Measurements from ENCODE around the gene NOTCH1. TPM values are rescaled to one million over a fixed set of nuclear protein-coding genes. Genes with fewer than 3 reads are reported as not detected.
A peak's percentile ranks its signal among the peaks of the same experiment; 100 is the strongest.

NOTCH1 gene
- total RNA-seq, 4 donors from 2014 or later: 71.0 to 160 (median 114) TPM

DNA sequence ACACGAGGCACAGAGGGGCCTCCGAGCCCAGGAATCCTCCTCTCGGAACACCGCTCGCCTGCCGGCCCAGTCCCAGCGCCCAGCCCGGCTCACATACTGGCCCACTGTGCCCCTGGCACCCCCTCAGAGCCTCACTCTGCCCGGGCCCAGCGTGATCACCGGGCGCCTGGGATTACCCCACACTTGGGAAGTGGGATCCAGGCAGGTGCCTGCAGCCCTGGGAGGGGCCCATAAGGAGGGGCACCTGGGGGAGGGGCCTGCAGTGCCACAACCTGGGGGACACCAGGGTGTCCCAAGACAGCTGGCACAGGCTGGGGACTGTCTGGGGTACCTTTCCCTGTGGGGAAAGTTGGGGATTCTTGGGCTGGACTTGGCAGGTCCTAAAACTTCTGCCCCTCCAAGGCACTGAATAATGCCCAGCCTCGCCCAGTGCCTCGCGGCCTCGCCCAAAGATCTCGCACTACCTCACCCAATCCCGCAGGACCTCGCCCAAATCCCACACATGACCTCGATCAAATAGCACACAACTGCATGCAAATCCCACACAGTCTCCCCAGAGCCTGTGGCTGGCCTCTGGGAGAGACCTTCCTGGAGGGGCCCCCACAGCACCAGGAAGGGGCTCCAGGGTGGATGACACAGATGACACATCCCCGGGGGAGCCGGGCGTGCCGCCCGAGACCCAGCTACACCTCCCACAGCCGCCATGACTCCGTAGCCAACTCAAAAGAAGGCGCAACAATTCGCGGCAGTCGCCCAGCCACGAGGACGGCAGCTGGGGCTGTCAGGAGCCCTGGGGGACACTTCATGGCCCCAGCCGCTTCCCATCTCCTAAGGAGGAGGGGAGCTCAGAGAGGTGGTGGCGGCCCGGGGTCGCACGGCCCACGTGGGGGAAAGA, 13.7 kb downstream of the NOTCH1 start:
- Histone ChIP-seq H3K27ac (peak overlapping the region; percentile 58), H3K4me3 (no peak overlapping the region), H3K27me3 (no peaks in the 10 kb centered on the region), H3K4me1 (peaks cover 92% of the 10 kb centered on the region), H3K36me3 (peaks cover 6% of the 10 kb centered on the region), H3K9me3 (no peaks in the 10 kb centered on the region)
- 68% methylated on average over 12 of the region's 39 CpGs for WGBS
- TF ChIP-seq POLR2AphosphoS5 (IDR thresholded peaks at IDR 0.05) (no peak), POLR2A (IDR thresholded peaks at IDR 0.05) (no peak), EP300 (IDR thresholded peaks at IDR 0.05) (no peak)
- TF ChIP-seq, protein P1, sequence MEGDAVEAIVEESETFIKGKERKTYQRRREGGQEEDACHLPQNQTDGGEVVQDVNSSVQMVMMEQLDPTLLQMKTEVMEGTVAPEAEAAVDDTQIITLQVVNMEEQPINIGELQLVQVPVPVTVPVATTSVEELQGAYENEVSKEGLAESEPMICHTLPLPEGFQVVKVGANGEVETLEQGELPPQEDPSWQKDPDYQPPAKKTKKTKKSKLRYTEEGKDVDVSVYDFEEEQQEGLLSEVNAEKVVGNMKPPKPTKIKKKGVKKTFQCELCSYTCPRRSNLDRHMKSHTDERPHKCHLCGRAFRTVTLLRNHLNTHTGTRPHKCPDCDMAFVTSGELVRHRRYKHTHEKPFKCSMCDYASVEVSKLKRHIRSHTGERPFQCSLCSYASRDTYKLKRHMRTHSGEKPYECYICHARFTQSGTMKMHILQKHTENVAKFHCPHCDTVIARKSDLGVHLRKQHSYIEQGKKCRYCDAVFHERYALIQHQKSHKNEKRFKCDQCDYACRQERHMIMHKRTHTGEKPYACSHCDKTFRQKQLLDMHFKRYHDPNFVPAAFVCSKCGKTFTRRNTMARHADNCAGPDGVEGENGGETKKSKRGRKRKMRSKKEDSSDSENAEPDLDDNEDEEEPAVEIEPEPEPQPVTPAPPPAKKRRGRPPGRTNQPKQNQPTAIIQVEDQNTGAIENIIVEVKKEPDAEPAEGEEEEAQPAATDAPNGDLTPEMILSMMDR (IDR thresholded peaks at IDR 0.05): no peak
- no peak for DNase-seq (ENCODE audit: low spot score in 2 of 2)

DNA sequence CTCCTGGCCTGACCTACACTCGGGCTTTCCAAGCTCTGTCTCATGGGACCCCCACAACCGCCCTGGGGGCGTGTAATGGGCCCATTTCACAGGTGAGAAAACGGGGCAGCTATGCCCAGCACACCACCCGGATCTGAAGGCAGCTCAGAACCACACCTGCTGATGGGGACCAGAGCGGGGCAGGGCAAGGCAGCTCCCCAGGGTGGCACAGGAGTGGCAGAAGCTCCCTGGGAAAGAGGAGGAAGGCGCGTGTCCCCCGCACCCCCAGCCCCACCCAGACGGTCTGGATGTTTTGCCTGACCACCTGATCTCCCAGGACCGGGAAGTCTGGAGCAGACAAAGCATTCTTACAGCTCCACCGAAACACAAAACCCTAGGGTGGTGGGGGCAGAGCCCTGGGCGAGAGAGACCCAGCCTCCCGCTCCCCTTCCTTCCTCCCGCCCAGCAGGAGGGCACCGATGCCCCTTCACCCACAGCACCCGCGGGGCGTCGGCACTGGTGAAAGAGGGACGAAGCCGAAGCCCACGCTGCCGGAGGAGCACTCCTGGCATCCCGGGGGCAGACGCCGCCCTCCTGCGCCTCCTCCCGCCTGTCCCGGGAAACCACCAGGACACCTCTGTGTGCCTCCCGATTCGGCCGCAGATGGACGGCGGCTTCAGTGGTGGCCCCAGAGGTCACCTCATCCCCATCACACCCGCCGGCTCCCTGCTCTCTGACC, 14.5 kb downstream of the NOTCH1 start:
- H3K36me3 ChIP-seq: no peaks in the 10 kb centered on the region
- peaks cover 95% of the 10 kb centered on the region for H3K4me1 ChIP-seq
- 77% methylated on average over 14 of the region's 37 CpGs for WGBS
- peak overlapping the region; percentile 58 for H3K27ac ChIP-seq
- TF ChIP-seq EP300 (IDR thresholded peaks at IDR 0.05) (no peak), POLR2AphosphoS5 (IDR thresholded peaks at IDR 0.05) (no peak), POLR2A (IDR thresholded peaks at IDR 0.05) (no peak)
- TF ChIP-seq, protein P1 (IDR thresholded peaks at IDR 0.05): no peak
- H3K9me3 ChIP-seq: no peaks in the 10 kb centered on the region
- DNase-seq (ENCODE audit: low spot score in 2 of 2): no peak
- H3K4me3 ChIP-seq: no peak overlapping the region
- no peaks in the 10 kb centered on the region for H3K27me3 ChIP-seq

DNA sequence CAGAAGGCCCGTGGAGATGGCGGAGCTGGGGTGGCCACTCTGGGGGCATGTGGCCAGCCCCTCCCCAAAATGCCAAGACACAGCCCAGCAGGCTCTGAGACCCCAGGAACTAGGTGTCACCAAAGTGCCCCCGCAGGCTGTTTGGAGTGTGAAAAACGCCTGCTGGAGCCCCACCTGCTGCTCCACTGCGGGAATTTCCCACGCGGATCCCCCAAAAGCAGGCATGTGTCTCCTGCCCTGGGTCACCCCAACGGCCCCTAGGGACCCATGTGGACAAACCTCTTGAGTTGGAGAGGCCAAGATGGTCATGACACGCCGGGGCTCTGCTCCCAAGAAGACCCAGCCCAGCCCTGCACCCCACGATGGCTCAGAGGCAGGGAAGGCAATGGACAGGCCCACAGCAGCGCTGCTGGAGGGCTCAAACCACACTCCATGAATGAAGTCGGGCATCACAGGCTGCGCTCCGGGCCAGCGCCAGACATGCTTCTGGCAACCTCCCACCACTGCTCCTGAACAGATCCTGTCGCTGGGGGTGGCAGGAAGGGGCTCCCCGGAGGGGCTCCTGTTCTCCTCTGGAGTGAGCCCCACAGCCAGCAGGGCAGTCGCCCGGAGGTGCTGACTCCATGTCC, 15.3 kb downstream of the NOTCH1 start:
- H3K27ac ChIP-seq: peak overlapping the region; percentile 6
- TF ChIP-seq POLR2A (IDR thresholded peaks at IDR 0.05) (no peak), POLR2AphosphoS5 (IDR thresholded peaks at IDR 0.05) (no peak), EP300 (IDR thresholded peaks at IDR 0.05) (no peak)
- TF ChIP-seq, protein P1 (IDR thresholded peaks at IDR 0.05): no peak
- H3K4me1 ChIP-seq: peaks cover 93% of the 10 kb centered on the region
- H3K36me3 ChIP-seq: no peaks in the 10 kb centered on the region
- no peaks in the 10 kb centered on the region for H3K9me3 ChIP-seq
- no peak overlapping the region for H3K4me3 ChIP-seq
- DNase-seq (ENCODE audit: low spot score in 2 of 2): no peak
- WGBS: 86% methylated on average over 13 of the region's 20 CpGs
- H3K27me3 ChIP-seq: no peaks in the 10 kb centered on the region

DNA sequence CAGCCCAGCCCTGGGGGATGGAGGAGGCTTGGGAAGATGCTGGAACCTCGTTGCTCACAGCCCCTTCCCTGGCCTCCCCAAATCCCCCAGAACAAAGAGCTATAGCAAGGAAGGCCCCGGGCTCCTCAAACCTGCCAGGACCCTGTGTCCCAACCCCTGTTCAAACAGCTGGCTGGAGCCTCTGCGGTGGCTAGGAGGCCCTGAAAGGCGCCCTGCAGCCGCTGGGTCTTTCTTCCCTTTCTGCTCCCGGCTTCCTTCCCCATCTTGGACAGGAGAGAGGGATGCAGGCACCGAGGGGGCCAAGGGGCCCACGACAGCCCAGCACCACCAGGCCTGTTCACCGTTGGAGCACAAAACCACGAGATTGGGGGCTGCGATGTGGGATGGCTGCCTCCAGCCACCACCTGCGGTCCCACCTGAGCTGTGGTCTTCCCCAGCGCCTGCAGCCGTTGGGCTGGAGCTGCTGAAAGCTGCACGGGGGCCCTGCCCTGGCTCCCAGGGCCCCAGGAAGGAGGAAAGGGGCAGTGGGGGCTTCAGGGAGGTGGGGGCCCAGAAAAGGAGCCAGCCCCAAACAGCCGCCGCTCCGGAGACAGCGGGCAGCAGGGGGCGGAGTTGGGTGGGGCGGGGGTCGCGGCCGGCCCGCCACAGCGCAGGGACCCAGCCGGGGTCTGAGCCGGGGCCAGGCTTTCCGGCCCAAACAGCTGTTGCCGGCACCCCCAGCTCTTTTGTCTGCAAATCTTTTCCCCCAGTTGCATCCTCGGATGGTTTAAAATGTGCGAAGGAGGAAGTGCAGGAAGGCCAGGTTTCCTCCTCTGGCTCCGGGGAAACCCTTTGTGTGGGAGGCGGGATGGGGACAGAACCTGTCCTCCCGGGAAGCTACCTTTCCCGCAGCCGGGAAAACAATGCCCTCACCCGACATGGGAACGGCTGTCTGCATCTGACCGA, 16.1 kb downstream of the NOTCH1 start:
- 66% methylated on average over 9 of the region's 40 CpGs for WGBS
- H3K4me3 ChIP-seq: no peak overlapping the region
- TF ChIP-seq, protein P1 (IDR thresholded peaks at IDR 0.05): no peak
- TF ChIP-seq EP300 (IDR thresholded peaks at IDR 0.05) (no peak), POLR2A (IDR thresholded peaks at IDR 0.05) (no peak), POLR2AphosphoS5 (IDR thresholded peaks at IDR 0.05) (no peak)
- peak overlapping the region; percentile 6 for H3K27ac ChIP-seq
- no peak for DNase-seq (ENCODE audit: low spot score in 2 of 2)
- no peaks in the 10 kb centered on the region for H3K27me3 ChIP-seq
- H3K9me3 ChIP-seq: no peaks in the 10 kb centered on the region
- H3K36me3 ChIP-seq: no peaks in the 10 kb centered on the region
- peaks cover 89% of the 10 kb centered on the region for H3K4me1 ChIP-seq
